Activated T-cell treated with anti-CD3 and anti-CD28 coated beads for 1 hour (primary cell): ENCODE measurements around the gene FAM50B.

Experiments
- DNase-seq: peaks from one replicate; pipeline ENCODE4 v3.0.0-alpha.2; 2020; ENCODE audit warnings: low read depth

FAM50B gene

GRCh38 chr6:3873051-3873450 lies 23.9 kb downstream of the FAM50B start:
- no peak for DNase-seq

GRCh38 chr6:3874069-3874468 lies 24.9 kb downstream of the FAM50B start:
- DNase-seq: no peak

GRCh38 chr6:3875486-3875885 lies 26.3 kb downstream of the FAM50B start:
- DNase-seq: no peak

- no peak for DNase-seq
These were observed 26.9 kb downstream of the FAM50B start for GRCh38 chr6:3876101-3876500.

- DNase-seq: no peak
These were observed 27.7 kb downstream of the FAM50B start for GRCh38 chr6:3876866-3877265.

- DNase-seq: no peak
These were observed 29.0 kb downstream of the FAM50B start for GRCh38 chr6:3878048-3878666.

GRCh38 chr6:3879194-3879952 lies 30.2 kb downstream of the FAM50B start:
- no peak for DNase-seq

GRCh38 chr6:3881711-3882421 lies 32.7 kb downstream of the FAM50B start:
- no peak for DNase-seq

GRCh38 chr6:3882431-3882830 lies 33.3 kb downstream of the FAM50B start:
- no peak for DNase-seq

GRCh38 chr6:3882866-3883265 lies 33.7 kb downstream of the FAM50B start:
- DNase-seq: no peak

- DNase-seq: no peak
These were observed 35.0 kb downstream of the FAM50B start for GRCh38 chr6:3884007-3884745.

- no peak for DNase-seq
These were observed 36.3 kb downstream of the FAM50B start for GRCh38 chr6:3885262-3886036.

- DNase-seq: no peak
These were observed 38.1 kb downstream of the FAM50B start for GRCh38 chr6:3887150-3887700.

- DNase-seq: no peak
These were observed 39.2 kb downstream of the FAM50B start for GRCh38 chr6:3888153-3888957.

- DNase-seq: no peak
These were observed 40.9 kb downstream of the FAM50B start for GRCh38 chr6:3890047-3890446.

- DNase-seq: no peak
These were observed 42.7 kb downstream of the FAM50B start for GRCh38 chr6:3891883-3892282.

GRCh38 chr6:3892603-3893002 lies 43.4 kb downstream of the FAM50B start:
- DNase-seq: no peak

- no peak for DNase-seq
These were observed 44.3 kb downstream of the FAM50B start for GRCh38 chr6:3893487-3893886.

- no peak for DNase-seq
These were observed 44.7 kb downstream of the FAM50B start for GRCh38 chr6:3893917-3894316.

- no peak for DNase-seq
These were observed 45.6 kb downstream of the FAM50B start for GRCh38 chr6:3894590-3895311.
